WTC11 (cell line): Measurements from ENCODE around the gene LRRTM3.

Experiments used
- ATF1 ChIP-seq: sonication (generic); formaldehyde crosslinking; IDR thresholded peaks from 2 replicates; pipeline ENCODE4 v1.8.1; 2023; ENCODE audit warnings: mild to moderate bottlenecking, moderate library complexity, missing genetic modification reagents
- CTCF ChIP-seq: fragments of 200-600 bp; IDR thresholded peaks from 2 replicates; pipeline ENCODE4 v1.8.0; 2022; ENCODE audit warnings: antibody characterized with exemption
- E2F4 ChIP-seq: sonication (generic); formaldehyde crosslinking; IDR thresholded peaks from 2 replicates; pipeline ENCODE4 v1.8.1; 2022; ENCODE audit warnings: low read depth, mild to moderate bottlenecking, moderate library complexity, missing genetic modification reagents, borderline replicate concordance
- FOXJ3 ChIP-seq: sonication (generic); formaldehyde crosslinking; IDR thresholded peaks from 2 replicates; pipeline ENCODE4 v1.9.0; 2021; ENCODE audit warnings: missing genetic modification reagents, mild to moderate bottlenecking, borderline replicate concordance
- HMGXB4 ChIP-seq: sonication (generic); formaldehyde crosslinking; IDR thresholded peaks from 2 replicates; pipeline ENCODE4 v1.8.1; 2023; ENCODE audit warnings: mild to moderate bottlenecking, moderate library complexity, missing genetic modification reagents
- MAX ChIP-seq: sonication (generic); formaldehyde crosslinking; IDR thresholded peaks from 2 replicates; pipeline ENCODE4 v1.8.0; 2022; ENCODE audit warnings: mild to moderate bottlenecking, missing genetic modification reagents
- MLX ChIP-seq: sonication (generic); formaldehyde crosslinking; IDR thresholded peaks from 2 replicates; pipeline ENCODE4 v1.8.1; 2023; ENCODE audit warnings: mild to moderate bottlenecking, missing genetic modification reagents, moderate library complexity
- MXD4 ChIP-seq: fragments of 250-450 bp; sonication (Bioruptor Pico); IDR thresholded peaks from 2 replicates; pipeline ENCODE4 v1.8.0; 2021; ENCODE audit warnings: mild to moderate bottlenecking, moderate library complexity, borderline replicate concordance
- NFE2L1 ChIP-seq: sonication (generic); formaldehyde crosslinking; IDR thresholded peaks from 2 replicates; pipeline ENCODE4 v1.8.1; 2023; ENCODE audit warnings: missing genetic modification reagents
- SMAD4 ChIP-seq: sonication (generic); formaldehyde crosslinking; IDR thresholded peaks from 2 replicates; pipeline ENCODE4 v1.8.0; 2022; ENCODE audit warnings: mild to moderate bottlenecking, missing genetic modification reagents
- TEAD4 ChIP-seq: sonication (generic); formaldehyde crosslinking; IDR thresholded peaks from 2 replicates; pipeline ENCODE4 v1.8.0; 2022; ENCODE audit warnings: mild to moderate bottlenecking, missing genetic modification reagents
- TP53 ChIP-seq: sonication (generic); formaldehyde crosslinking; IDR thresholded peaks from 2 replicates; pipeline ENCODE4 v1.8.1; 2023; ENCODE audit warnings: mild to moderate bottlenecking, missing genetic modification reagents
- USF2 ChIP-seq: sonication (generic); formaldehyde crosslinking; IDR thresholded peaks from 2 replicates; pipeline ENCODE4 v1.8.1; 2023; ENCODE audit warnings: mild to moderate bottlenecking, missing genetic modification reagents, moderate library complexity
- ZNF138 ChIP-seq: sonication (generic); formaldehyde crosslinking; conservative IDR thresholded peaks from 2 replicates; pipeline ENCODE4 v1.8.1; 2022; ENCODE audit warnings: mild to moderate bottlenecking, moderate library complexity, missing genetic modification reagents

- TF ChIP-seq HMGXB4 (CRISPR knock-in tag): no peak
- no peak for TF ChIP-seq FOXJ3
- TF ChIP-seq CTCF: no peak
- no peak for TF ChIP-seq MLX (CRISPR knock-in tag)
- TF ChIP-seq TEAD4 (CRISPR knock-in tag): no peak
- no peak for TF ChIP-seq USF2 (CRISPR knock-in tag)
- no peak for TF ChIP-seq E2F4 (CRISPR knock-in tag)
- TF ChIP-seq NFE2L1 (CRISPR knock-in tag): no peak
- no peak for TF ChIP-seq ATF1 (CRISPR knock-in tag)
- TF ChIP-seq MAX (CRISPR knock-in tag): no peak
- TF ChIP-seq TP53 (CRISPR knock-in tag): no peak
- TF ChIP-seq ZNF138: no peak
- TF ChIP-seq SMAD4 (CRISPR knock-in tag): no peak
- no peak for TF ChIP-seq MXD4 (CRISPR knock-in tag)
Observed at GRCh38 chr10:67011480-67011879, 85.6 kb downstream of the LRRTM3 start.
